GM12865 (cell line): Measurements from ENCODE around the gene LLGL1.

ENCODE experiments used
- DNase-seq: peaks from one replicate; pipeline ENCODE4 v3.0.0; 2010; ENCODE audit warnings: low read depth
- H3K4me3 ChIP-seq: 2 replicates; pipeline ENCODE4 v1.5.1; 2011; ENCODE audit warnings: mild to moderate bottlenecking, low read depth, low read length, control low read depth
- TF ChIP-seq, protein P1 (sequence below): IDR thresholded peaks from 2 replicates; pipeline ENCODE4 v1.5.1; 2011; ENCODE audit warnings: low read length, control low read depth, low read depth, inconsistent platforms; ENCODE audit not compliant: insufficient read depth; ENCODE audit errors: missing control alignments

LLGL1 gene

DNA sequence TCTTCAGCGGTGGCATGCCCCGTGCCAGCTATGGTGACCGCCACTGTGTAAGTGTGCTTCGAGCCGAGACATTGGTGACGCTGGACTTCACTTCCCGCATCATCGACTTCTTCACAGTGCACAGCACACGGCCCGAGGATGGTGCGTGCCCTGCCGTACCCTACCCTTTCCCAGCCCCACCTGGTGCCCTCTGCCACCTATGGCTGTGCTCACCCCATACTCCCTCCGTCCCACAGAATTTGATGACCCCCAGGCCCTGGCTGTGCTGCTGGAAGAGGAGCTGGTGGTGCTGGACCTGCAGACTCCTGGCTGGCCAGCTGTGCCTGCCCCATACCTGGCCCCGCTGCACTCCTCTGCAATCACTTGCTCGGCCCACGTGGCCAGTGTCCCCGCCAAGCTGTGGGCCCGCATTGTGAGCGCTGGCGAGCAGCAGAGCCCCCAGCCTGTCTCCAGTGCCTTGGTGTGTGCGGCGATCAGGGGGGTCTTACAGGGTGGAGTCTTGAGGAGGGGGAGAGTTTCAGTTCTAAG, 9.5 kb downstream of the LLGL1 start:
- no peak for DNase-seq
- no peak overlapping the region for H3K4me3 ChIP-seq
- TF ChIP-seq, protein P1, sequence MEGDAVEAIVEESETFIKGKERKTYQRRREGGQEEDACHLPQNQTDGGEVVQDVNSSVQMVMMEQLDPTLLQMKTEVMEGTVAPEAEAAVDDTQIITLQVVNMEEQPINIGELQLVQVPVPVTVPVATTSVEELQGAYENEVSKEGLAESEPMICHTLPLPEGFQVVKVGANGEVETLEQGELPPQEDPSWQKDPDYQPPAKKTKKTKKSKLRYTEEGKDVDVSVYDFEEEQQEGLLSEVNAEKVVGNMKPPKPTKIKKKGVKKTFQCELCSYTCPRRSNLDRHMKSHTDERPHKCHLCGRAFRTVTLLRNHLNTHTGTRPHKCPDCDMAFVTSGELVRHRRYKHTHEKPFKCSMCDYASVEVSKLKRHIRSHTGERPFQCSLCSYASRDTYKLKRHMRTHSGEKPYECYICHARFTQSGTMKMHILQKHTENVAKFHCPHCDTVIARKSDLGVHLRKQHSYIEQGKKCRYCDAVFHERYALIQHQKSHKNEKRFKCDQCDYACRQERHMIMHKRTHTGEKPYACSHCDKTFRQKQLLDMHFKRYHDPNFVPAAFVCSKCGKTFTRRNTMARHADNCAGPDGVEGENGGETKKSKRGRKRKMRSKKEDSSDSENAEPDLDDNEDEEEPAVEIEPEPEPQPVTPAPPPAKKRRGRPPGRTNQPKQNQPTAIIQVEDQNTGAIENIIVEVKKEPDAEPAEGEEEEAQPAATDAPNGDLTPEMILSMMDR: no peak

GRCh38 chr17:18235743-18236256, 10.4 kb downstream of the LLGL1 start:
- no peak for DNase-seq
- TF ChIP-seq, protein P1: no peak

GRCh38 chr17:18236494-18236893, 11.1 kb downstream of the LLGL1 start:
- H3K4me3 ChIP-seq: no peak overlapping the region
- DNase-seq: no peak
- TF ChIP-seq, protein P1: no peak

More at GRCh38 chr17:18235743-18236256, 10.4 kb downstream of the LLGL1 start:
- no peak overlapping the region for H3K4me3 ChIP-seq

DNA sequence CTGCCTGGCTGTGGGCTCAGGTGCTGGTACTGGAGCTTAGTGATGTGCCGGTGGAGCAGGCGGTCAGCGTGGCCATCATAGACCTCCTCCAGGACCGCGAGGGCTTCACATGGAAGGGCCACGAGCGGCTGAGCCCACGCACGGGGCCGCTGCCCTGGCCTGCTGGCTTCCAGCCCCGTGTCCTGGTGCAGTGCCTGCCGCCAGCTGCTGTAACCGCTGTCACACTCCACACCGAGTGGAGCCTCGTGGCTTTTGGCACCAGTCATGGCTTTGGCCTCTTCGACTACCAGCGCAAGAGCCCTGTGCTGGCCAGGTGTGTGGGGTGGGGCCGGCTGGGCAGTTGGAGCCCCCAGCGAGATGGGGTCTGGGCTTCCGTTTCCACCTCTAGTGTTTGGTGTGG, 12.0 kb downstream of the LLGL1 start:
- H3K4me3 ChIP-seq: no peak overlapping the region
- TF ChIP-seq, protein P1: no peak
- no peak for DNase-seq

DNA sequence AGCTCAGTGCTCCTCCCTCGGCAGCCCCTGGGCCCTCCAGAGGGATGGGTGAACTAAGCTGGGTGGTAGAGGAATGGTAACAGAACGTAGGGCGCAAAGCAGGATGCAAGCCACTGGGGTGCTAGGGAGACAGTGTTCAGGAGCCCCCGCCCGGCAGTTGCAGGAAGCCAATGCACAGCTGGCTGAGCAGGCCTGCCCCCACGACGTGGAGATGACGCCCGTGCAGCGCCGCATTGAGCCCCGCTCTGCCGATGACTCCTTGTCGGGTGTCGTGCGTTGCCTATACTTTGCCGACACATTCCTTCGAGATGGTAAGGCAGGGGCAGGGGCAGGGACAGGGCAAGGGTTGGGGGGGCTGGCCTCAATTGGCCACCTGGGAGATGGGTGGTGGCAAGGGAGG, 12.9 kb downstream of the LLGL1 start:
- DNase-seq: no peak
- no peak overlapping the region for H3K4me3 ChIP-seq
- TF ChIP-seq, protein P1: no peak

DNA sequence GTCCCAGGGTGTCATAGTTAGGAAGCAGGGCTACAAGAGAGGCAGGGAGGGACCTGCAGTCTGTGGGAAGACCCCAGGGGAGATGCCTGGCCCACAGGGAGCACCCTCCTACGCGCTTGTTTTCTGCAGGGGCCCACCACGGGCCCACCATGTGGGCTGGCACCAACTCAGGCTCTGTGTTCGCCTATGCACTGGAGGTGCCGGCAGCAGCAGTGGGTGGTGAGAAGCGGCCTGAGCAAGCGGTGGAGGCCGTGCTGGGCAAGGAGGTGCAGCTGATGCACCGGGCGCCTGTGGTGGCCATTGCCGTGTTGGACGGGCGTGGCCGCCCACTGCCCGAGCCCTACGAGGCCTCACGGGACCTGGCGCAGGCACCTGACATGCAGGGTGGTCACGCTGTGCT, 15.0 kb downstream of the LLGL1 start:
- TF ChIP-seq, protein P1: no peak
- DNase-seq: no peak
- no peak overlapping the region for H3K4me3 ChIP-seq
